ENCODE measurements around the gene SCN1A.

SCN1A gene

GRCh38 chr2:166128156-166128505 is 311 bp upstream of the SCN1A start:
- no peak overlapping the region for H2AFZ ChIP-seq (ENCODE audit: low read depth, low read length)
- H3K27ac ChIP-seq (ENCODE audit: low read length): no peak overlapping the region
- no peaks in the 10 kb centered on the region for H3K9me3 ChIP-seq (ENCODE audit: insufficient read depth, low read length, severe bottlenecking)
- H4K20me1 ChIP-seq (ENCODE audit: insufficient read depth, low read length): no peaks in the 10 kb centered on the region
- TF ChIP-seq EZH2 (IDR thresholded peaks at IDR 0.05; ENCODE audit: borderline replicate concordance, low read depth, low read length, severe bottlenecking): no peak
- TF ChIP-seq, protein P1, sequence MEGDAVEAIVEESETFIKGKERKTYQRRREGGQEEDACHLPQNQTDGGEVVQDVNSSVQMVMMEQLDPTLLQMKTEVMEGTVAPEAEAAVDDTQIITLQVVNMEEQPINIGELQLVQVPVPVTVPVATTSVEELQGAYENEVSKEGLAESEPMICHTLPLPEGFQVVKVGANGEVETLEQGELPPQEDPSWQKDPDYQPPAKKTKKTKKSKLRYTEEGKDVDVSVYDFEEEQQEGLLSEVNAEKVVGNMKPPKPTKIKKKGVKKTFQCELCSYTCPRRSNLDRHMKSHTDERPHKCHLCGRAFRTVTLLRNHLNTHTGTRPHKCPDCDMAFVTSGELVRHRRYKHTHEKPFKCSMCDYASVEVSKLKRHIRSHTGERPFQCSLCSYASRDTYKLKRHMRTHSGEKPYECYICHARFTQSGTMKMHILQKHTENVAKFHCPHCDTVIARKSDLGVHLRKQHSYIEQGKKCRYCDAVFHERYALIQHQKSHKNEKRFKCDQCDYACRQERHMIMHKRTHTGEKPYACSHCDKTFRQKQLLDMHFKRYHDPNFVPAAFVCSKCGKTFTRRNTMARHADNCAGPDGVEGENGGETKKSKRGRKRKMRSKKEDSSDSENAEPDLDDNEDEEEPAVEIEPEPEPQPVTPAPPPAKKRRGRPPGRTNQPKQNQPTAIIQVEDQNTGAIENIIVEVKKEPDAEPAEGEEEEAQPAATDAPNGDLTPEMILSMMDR (IDR thresholded peaks at IDR 0.05; ENCODE audit: borderline replicate concordance, extremely low read depth, low read length, poor library complexity, severe bottlenecking): no peak
- ATAC-seq (ENCODE audit: insufficient read depth, low read depth): no peak
- DNase-seq: no peak
- H3K4me1 ChIP-seq (ENCODE audit: insufficient read depth, low read length): peaks cover 3% of the 10 kb centered on the region
- no peak overlapping the region for H3K9ac ChIP-seq (ENCODE audit: low read depth, low read length)
- H3K36me3 ChIP-seq (ENCODE audit: insufficient read depth, low read length): no peaks in the 10 kb centered on the region
- no peaks in the 10 kb centered on the region for H3K79me2 ChIP-seq (ENCODE audit: insufficient read depth, low read length)
- no peak overlapping the region for H3K4me3 ChIP-seq (ENCODE audit: low read depth in 1 of 2, low read length in 2 of 2)
- peaks cover 19% of the 10 kb centered on the region for H3K27me3 ChIP-seq (ENCODE audit: insufficient read depth, low read length, poor library complexity)
- no peak overlapping the region for H3K4me2 ChIP-seq (ENCODE audit: insufficient read depth, low read length)

GRCh38 chr2:166126007-166126639 is 1.7 kb downstream of the SCN1A start:
- no peaks in the 10 kb centered on the region for H3K79me2 ChIP-seq (ENCODE audit: insufficient read depth, low read length)
- no peak for DNase-seq
- H3K9ac ChIP-seq (ENCODE audit: low read depth, low read length): no peak overlapping the region
- H3K4me3 ChIP-seq (ENCODE audit: low read depth in 1 of 2, low read length in 2 of 2): no peak overlapping the region
- H2AFZ ChIP-seq (ENCODE audit: low read depth, low read length): no peak overlapping the region
- no peak for ATAC-seq (ENCODE audit: insufficient read depth, low read depth)
- no peak overlapping the region for H3K27ac ChIP-seq (ENCODE audit: low read length)
- no peaks in the 10 kb centered on the region for H3K36me3 ChIP-seq (ENCODE audit: insufficient read depth, low read length)
- TF ChIP-seq, protein P1 (IDR thresholded peaks at IDR 0.05; ENCODE audit: borderline replicate concordance, extremely low read depth, low read length, poor library complexity, severe bottlenecking): no peak
- no peak for TF ChIP-seq EZH2 (IDR thresholded peaks at IDR 0.05; ENCODE audit: borderline replicate concordance, low read depth, low read length, severe bottlenecking)
- H3K9me3 ChIP-seq (ENCODE audit: insufficient read depth, low read length, severe bottlenecking): no peaks in the 10 kb centered on the region
- no peak overlapping the region for H3K4me2 ChIP-seq (ENCODE audit: insufficient read depth, low read length)
- peaks cover 6% of the 10 kb centered on the region for H3K27me3 ChIP-seq (ENCODE audit: insufficient read depth, low read length, poor library complexity)
- peaks cover 3% of the 10 kb centered on the region for H3K4me1 ChIP-seq (ENCODE audit: insufficient read depth, low read length)
- H4K20me1 ChIP-seq (ENCODE audit: insufficient read depth, low read length): no peaks in the 10 kb centered on the region

DNA sequence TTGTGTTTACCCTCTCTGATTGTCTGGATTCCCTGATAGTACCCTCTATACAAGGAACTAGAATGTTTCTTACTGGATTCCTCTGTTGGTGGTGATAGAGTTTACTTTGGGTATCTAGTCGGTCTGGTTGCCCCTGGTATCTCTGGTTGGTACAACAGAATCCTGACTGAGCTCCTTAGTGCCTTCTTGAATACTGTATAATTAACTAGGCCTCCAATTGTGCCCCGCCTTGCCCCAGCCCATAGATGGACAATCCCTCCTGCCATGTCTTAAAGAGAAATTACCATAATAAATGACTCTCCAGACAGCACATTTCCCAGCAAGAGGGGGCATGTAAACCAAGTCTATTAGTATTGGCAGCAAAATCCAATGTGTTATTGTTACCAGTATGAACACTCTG is 2.3 kb downstream of the SCN1A start:
- DNase-seq (no peak), ATAC-seq (ENCODE audit: insufficient read depth, low read depth) (no peak)
- no peaks in the 10 kb centered on the region for H3K36me3 ChIP-seq (ENCODE audit: insufficient read depth, low read length)
- no peaks in the 10 kb centered on the region for H4K20me1 ChIP-seq (ENCODE audit: insufficient read depth, low read length)
- no peak overlapping the region for H3K9ac ChIP-seq (ENCODE audit: low read depth, low read length)
- H2AFZ ChIP-seq (ENCODE audit: low read depth, low read length): no peak overlapping the region
- H3K27me3 ChIP-seq (ENCODE audit: insufficient read depth, low read length, poor library complexity): peaks cover 5% of the 10 kb centered on the region
- no peak overlapping the region for H3K4me3 ChIP-seq (ENCODE audit: low read depth in 1 of 2, low read length in 2 of 2)
- peaks cover 3% of the 10 kb centered on the region for H3K4me1 ChIP-seq (ENCODE audit: insufficient read depth, low read length)
- no peaks in the 10 kb centered on the region for H3K79me2 ChIP-seq (ENCODE audit: insufficient read depth, low read length)
- H3K4me2 ChIP-seq (ENCODE audit: insufficient read depth, low read length): no peak overlapping the region
- no peaks in the 10 kb centered on the region for H3K9me3 ChIP-seq (ENCODE audit: insufficient read depth, low read length, severe bottlenecking)
- TF ChIP-seq EZH2 (IDR thresholded peaks at IDR 0.05; ENCODE audit: borderline replicate concordance, low read depth, low read length, severe bottlenecking): no peak
- TF ChIP-seq, protein P1 (IDR thresholded peaks at IDR 0.05; ENCODE audit: borderline replicate concordance, extremely low read depth, low read length, poor library complexity, severe bottlenecking): no peak
- H3K27ac ChIP-seq (ENCODE audit: low read length): no peak overlapping the region
